ENCODE measurements around the gene MPP3.

Gene MPP3

DNA sequence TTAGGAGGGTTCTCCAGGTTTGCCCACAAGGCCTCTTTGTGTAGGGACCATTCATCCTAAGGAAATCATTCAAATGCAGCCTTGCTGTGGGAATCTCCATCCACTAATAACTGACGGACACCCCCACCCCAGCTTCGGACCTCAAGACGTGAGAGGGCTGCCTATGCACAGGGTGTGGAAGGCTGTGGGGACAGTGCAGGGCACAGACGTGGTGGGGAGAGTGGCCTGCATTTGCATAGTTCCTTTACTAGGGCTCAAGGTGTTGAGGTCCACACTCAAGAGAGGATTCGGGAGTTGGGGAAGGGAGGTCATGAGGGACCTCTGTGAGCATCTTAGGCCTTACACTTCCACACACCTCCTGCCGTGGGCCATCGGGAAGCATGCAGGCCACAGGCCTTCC is 64.0 kb downstream of the MPP3 start:
- Histone ChIP-seq H3K27ac (ENCODE audit: low read depth, low read length) (no peak overlapping the region), H3K9me2 (replicated peaks; ENCODE audit: insufficient read depth, low read length) (no peaks in the 10 kb centered on the region), H3F3A (ENCODE audit: insufficient read depth) (no peaks in the 10 kb centered on the region), H3K36me3 (ENCODE audit: low read length) (no peaks in the 10 kb centered on the region), H4K20me1 (ENCODE audit: low read depth, low read length) (no peaks in the 10 kb centered on the region), H3K4me3 (ENCODE audit: insufficient read depth, low read length, poor library complexity, severe bottlenecking) (no peak overlapping the region), H3K27me3 (ENCODE audit: low read length) (no peaks in the 10 kb centered on the region), H3K4me2 (ENCODE audit: low read depth, low read length, poor library complexity, severe bottlenecking) (no peak overlapping the region), H3K79me2 (ENCODE audit: insufficient read depth, low read length) (no peaks in the 10 kb centered on the region), H3K9me3 (ENCODE audit: insufficient read depth, low read length) (no peaks in the 10 kb centered on the region), H3K9ac (ENCODE audit: low read length) (no peak overlapping the region), H2AFZ (ENCODE audit: low read depth, low read length, severe bottlenecking) (no peak overlapping the region)
- no peak for TF ChIP-seq EZH2phosphoT487 (conservative IDR thresholded peaks at IDR 0.05; ENCODE audit: low read length)
- TF ChIP-seq, protein P1, sequence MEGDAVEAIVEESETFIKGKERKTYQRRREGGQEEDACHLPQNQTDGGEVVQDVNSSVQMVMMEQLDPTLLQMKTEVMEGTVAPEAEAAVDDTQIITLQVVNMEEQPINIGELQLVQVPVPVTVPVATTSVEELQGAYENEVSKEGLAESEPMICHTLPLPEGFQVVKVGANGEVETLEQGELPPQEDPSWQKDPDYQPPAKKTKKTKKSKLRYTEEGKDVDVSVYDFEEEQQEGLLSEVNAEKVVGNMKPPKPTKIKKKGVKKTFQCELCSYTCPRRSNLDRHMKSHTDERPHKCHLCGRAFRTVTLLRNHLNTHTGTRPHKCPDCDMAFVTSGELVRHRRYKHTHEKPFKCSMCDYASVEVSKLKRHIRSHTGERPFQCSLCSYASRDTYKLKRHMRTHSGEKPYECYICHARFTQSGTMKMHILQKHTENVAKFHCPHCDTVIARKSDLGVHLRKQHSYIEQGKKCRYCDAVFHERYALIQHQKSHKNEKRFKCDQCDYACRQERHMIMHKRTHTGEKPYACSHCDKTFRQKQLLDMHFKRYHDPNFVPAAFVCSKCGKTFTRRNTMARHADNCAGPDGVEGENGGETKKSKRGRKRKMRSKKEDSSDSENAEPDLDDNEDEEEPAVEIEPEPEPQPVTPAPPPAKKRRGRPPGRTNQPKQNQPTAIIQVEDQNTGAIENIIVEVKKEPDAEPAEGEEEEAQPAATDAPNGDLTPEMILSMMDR (IDR thresholded peaks at IDR 0.05; ENCODE audit: insufficient read depth, low read length, poor library complexity, severe bottlenecking): no peak

- Histone ChIP-seq H2AFZ (ENCODE audit: low read depth, low read length, severe bottlenecking) (no peak overlapping the region), H3K4me2 (ENCODE audit: low read depth, low read length, poor library complexity, severe bottlenecking) (no peak overlapping the region), H3F3A (ENCODE audit: insufficient read depth) (no peaks in the 10 kb centered on the region), H3K36me3 (ENCODE audit: low read length) (no peaks in the 10 kb centered on the region), H4K20me1 (ENCODE audit: low read depth, low read length) (no peaks in the 10 kb centered on the region), H3K9me2 (replicated peaks; ENCODE audit: insufficient read depth, low read length) (no peaks in the 10 kb centered on the region), H3K79me2 (ENCODE audit: insufficient read depth, low read length) (no peaks in the 10 kb centered on the region), H3K27me3 (ENCODE audit: low read length) (no peaks in the 10 kb centered on the region), H3K27ac (ENCODE audit: low read depth, low read length) (no peak overlapping the region), H3K9ac (ENCODE audit: low read length) (no peak overlapping the region), H3K4me3 (ENCODE audit: insufficient read depth, low read length, poor library complexity, severe bottlenecking) (no peak overlapping the region), H3K9me3 (ENCODE audit: insufficient read depth, low read length) (no peaks in the 10 kb centered on the region)
- TF ChIP-seq, protein P1 (IDR thresholded peaks at IDR 0.05; ENCODE audit: insufficient read depth, low read length, poor library complexity, severe bottlenecking): no peak
- no peak for TF ChIP-seq EZH2phosphoT487 (conservative IDR thresholded peaks at IDR 0.05; ENCODE audit: low read length)
These were observed 64.6 kb downstream of the MPP3 start for GRCh38 chr17:43768382-43768781.

GRCh38 chr17:43767713-43768059 is 65.3 kb downstream of the MPP3 start:
- H3K27me3 ChIP-seq (ENCODE audit: low read length): no peaks in the 10 kb centered on the region
- no peak overlapping the region for H3K4me2 ChIP-seq (ENCODE audit: low read depth, low read length, poor library complexity, severe bottlenecking)
- H3F3A ChIP-seq (ENCODE audit: insufficient read depth): no peaks in the 10 kb centered on the region
- H3K36me3 ChIP-seq (ENCODE audit: low read length): no peaks in the 10 kb centered on the region
- no peak overlapping the region for H2AFZ ChIP-seq (ENCODE audit: low read depth, low read length, severe bottlenecking)
- H3K9me3 ChIP-seq (ENCODE audit: insufficient read depth, low read length): no peaks in the 10 kb centered on the region
- H3K9ac ChIP-seq (ENCODE audit: low read length): no peak overlapping the region
- no peaks in the 10 kb centered on the region for H3K79me2 ChIP-seq (ENCODE audit: insufficient read depth, low read length)
- H3K27ac ChIP-seq (ENCODE audit: low read depth, low read length): no peak overlapping the region
- TF ChIP-seq, protein P1 (IDR thresholded peaks at IDR 0.05; ENCODE audit: insufficient read depth, low read length, poor library complexity, severe bottlenecking): no peak
- no peak for TF ChIP-seq EZH2phosphoT487 (conservative IDR thresholded peaks at IDR 0.05; ENCODE audit: low read length)
- no peaks in the 10 kb centered on the region for H3K9me2 ChIP-seq (replicated peaks; ENCODE audit: insufficient read depth, low read length)
- no peaks in the 10 kb centered on the region for H4K20me1 ChIP-seq (ENCODE audit: low read depth, low read length)
- H3K4me3 ChIP-seq (ENCODE audit: insufficient read depth, low read length, poor library complexity, severe bottlenecking): no peak overlapping the region

All from SU-DHL-6 (cell line).